ENCODE measurements around the gene ABHD13.
A peak's percentile ranks its signal among the peaks of the same experiment; 100 is the strongest.
"Not testable (repeated sequence)": the region's sequence is repeated elsewhere in the genome, so short reads cannot be mapped to it uniquely, and the experiment has no call there.

The ABHD13 gene

DNA sequence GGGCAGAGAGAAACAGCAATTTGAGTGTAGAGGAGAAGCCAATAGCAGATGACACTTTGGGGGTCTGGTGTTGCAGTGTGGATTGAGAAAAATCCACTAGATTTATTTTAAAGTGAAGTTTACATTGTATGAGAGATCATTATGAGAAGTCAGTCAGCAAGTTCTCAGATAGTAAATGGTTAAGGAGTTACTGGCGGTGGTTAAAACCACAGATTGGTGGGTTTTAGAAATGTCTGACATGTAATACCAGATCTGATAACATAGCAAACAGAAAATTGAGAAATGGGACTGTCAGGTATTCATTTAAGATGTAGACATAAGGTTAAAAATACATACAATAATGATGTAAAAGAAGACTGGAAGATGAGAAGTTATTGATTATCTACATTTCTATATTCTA, 7.2 kb downstream of the ABHD13 start:
- DNase-seq, result no peak

- no peak for DNase-seq
Measured at GRCh38 chr13:108226184-108226583, 8.0 kb downstream of the ABHD13 start.

- no peak for DNase-seq
Measured at GRCh38 chr13:108227651-108228272, 9.6 kb downstream of the ABHD13 start.

GRCh38 chr13:108230377-108230776, 12.2 kb downstream of the ABHD13 start:
- no peak for DNase-seq

DNA sequence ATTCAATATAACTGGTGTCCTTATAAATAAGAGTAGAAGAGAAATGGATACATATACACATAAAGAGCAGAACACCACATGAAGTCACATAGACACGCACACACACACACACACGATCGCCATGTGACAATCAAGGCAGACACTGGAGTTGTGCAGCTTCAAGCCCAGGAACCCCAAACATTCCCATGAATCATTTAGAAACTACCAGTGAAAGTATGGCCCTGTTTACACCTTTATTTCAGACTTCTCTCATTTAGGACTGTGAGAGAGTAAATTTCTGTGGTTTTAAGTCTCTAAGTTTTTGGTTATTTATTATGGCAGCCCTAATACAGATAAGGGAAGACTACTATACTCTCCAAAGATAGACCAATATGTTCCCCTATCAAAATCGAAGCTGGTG, 31.0 kb downstream of the ABHD13 start:
- DNase-seq, result no peak

DNA sequence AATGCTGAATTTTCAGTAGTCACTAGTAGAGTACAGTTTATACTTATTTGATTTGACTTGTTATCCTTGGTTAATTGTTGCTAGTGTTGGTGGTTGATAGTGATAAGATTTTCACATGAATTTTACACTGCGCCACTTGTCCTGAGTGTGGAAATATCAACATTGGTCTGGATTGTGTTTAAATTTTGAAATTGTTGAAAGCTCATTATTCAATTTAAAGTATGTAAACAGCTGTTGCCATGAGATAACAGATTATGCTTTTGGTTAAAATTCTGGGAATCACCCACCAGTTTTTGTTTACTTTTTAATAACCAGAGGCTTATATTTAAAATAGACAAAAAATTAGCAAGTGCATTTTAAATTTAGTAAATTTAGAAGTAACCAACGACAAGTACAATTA, 39.1 kb downstream of the ABHD13 start:
- no peak for DNase-seq

- no peak for DNase-seq
Measured at GRCh38 chr13:108263621-108264355, 45.6 kb downstream of the ABHD13 start.

GRCh38 chr13:108266321-108266990, 48.3 kb downstream of the ABHD13 start:
- DNase-seq, result no peak

GRCh38 chr13:108267347-108267746, 49.2 kb downstream of the ABHD13 start:
- DNase-seq, result no peak

DNA sequence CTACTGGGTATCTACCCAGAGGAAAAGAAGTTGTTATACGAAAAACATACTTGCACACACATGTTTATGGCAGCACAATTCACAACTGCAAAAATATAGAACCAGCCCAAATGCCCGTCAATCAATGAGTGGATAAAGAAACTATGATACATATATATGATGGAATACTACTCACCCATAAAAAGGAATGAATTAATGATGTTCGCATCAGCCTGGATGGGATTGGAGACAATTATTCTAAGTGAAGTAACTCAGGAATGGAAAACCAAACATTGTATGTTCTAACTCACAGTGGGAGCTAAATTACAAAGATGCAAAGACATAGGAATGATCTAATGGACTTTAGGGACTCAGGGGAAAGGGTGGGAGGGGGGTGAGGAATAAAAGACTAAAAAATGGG, 49.7 kb downstream of the ABHD13 start:
- not testable (repeated sequence) for DNase-seq

DNA sequence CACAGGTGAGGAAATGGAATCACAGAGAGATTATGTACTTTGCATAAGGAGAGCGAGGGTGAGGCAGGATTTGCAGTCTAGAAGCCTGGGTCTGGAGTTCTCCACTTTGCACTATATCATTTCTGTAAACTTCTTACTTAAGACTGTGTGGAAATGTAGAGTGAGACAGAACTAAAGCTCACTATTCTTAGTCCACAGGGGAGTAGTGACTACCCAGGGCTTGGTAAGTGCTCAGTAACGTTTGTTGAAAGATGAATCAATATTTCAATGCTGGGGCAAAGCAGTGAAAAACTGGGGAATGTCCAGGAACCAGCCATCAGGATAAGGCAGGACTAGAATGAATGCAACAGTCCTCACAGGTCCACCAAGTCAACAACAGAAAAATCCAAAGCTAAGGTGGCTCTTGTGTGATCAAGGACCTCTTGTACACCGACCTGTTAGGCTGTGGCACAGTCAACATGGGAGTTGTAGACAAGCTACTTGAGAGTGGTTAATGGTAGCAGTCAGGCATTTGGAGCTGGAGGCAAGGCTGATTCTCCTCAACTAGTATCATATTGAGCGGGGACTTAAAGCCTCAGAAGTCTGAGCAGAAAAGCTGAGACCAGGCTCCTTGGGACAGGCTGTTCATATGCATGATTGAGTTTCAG, 50.4 kb downstream of the ABHD13 start:
- no peak for DNase-seq

- peak; percentile 53 for DNase-seq
Measured at GRCh38 chr13:108269601-108270328, 51.6 kb downstream of the ABHD13 start, which contains the start of gene TNFSF13B. Gene TNFSF13B (plus strand): TSS chr13:108269718. CDS start chr13:108269896, 178 bp downstream.

DNA sequence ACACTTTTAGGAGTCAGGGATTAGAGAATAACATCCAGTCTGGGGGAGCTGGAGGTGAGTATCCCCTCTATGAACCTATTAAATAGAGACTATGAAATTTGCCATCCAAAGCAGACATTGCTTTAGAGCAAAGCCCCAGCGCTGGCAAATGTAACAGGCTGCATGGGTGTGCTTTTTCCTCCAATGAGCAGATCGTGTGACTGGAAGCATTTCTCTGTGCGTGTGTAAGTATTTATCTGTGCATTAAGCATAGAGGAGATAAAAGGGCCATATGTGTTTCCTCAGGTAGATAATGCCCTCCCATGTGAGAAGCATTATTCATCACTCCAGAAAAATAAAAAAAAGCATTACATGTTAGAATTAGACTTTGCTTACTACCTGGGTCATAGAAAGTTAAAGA, 52.2 kb downstream of the ABHD13 start:
- no peak for DNase-seq

DNA sequence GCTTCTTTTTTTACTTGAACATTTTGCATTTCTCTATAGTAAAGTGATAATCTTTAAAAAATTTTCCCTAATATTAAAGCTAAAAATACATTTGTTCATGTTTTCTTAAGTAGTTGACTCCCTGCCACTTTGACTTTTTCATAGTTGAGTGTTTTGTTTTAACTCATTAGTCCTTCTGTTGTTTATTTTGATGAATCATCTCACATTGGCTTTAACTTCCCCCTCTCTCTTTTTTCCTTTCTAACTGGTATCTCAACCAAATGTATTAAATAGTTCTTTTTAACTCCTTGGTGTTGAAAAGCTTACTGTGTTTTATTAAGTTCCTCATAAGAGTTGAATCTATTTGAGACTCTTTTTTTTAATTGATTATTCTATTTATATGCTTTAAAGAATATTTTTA, 54.1 kb downstream of the ABHD13 start:
- no peak for DNase-seq

DNA sequence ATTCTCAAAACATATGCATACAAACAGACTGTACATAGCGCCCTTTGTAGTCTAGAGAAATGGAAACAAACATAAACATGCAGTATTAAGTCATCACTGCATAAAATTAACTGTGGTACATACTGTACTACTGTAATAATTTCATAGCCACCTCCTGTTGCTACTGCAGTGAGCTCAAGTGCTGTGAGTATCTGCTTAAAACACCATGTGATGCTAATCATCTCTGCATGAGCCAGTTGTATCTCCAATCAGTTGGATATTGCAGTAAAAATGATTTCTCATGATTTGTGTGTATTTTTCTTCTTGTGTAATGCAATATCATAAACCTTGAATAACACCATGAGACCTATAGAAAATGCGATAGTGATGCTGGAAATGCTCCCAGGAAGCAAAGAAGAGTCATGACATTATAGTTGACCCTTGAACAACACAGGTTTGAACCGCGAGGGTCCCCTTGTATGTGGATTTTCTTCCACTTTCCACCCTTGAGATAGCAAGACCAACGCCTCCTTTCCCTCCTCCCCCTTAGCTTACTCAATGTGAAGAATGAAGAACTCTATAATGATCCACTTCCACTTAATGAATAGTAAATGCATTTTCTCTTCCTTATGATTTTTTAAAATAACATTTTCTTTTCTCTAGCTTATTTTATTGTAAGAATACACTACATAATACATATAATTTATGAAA, 55.4 kb downstream of the ABHD13 start:
- no peak for DNase-seq

GRCh38 chr13:108274718-108275117, 56.5 kb downstream of the ABHD13 start:
- no peak for DNase-seq

GRCh38 chr13:108276060-108276459, 57.9 kb downstream of the ABHD13 start:
- DNase-seq, result no peak

DNA sequence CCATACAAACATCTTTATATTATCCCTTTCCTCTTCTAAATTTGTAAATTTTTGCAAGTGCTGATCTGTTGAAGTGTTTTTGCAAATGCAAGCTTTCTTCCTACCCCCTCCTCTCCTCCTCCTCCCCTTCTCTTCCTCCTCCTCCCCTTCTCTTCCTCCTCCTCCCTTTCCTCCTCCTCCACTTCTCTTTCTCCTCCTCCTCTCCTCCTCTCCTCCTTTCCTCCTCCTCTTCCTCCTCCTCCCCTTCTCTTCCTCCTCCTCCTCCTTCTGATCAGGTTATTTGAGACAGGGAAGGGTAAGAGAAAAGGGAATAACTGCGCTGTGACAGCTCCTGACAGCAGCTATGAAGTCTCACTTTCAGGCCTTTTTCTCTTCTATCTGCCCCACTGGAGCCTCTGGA, 60.3 kb downstream of the ABHD13 start:
- no peak for DNase-seq

DNA sequence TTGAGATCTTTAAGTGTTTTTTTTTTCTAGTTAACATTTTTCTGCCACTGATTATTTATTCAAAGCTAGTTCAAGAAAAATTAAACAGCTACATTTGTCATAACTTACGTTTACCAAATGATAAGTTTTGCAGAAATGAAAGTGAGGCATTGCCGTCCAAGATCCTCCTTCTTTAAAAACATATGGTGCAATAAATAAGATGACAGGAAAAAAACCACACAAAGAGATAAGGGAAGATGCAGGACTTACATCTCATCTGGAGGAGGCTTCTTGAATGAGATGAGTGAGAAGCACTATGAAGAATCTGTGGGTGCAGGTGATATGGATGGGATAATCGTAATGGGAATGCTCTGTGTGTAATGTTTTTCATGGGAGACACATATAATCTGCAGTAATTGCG, 63.7 kb downstream of the ABHD13 start:
- no peak for DNase-seq

- no peak for DNase-seq
Measured at GRCh38 chr13:108283110-108283509, 64.9 kb downstream of the ABHD13 start.

Measured in activated CD4-positive, CD25-positive, alpha-beta regulatory T cell treated with anti-CD3 and anti-CD28 coated beads, Interleukin-2, amount 50 U/mL, for 72 hours (primary cell).